HFF-Myc (cell line): ENCODE data around the gene MIS12.
A peak's percentile ranks its signal among the peaks of the same experiment; 100 is the strongest.

ENCODE experiments used
- DNase-seq: peaks from one replicate; pipeline ENCODE4 v3.0.0-alpha.2; 2011; ENCODE audit warnings: low read depth; ENCODE audit errors: extremely low read depth
- H3K4me3 ChIP-seq: replicated peaks from 2 replicates; pipeline ENCODE4 v1.5.1; 2011; ENCODE audit warnings: low read depth, mild to moderate bottlenecking, control low read depth, low read length
- TF ChIP-seq, protein P1 (sequence below): IDR thresholded peaks from 2 replicates; pipeline ENCODE4 v1.5.1; 2012; ENCODE audit warnings: mild to moderate bottlenecking, low read depth, low read length, control low read depth; ENCODE audit errors: missing control alignments

MIS12 gene

GRCh38 chr17:5516060-5516792 lies 29.9 kb downstream of the MIS12 start:
- TF ChIP-seq, protein P1, sequence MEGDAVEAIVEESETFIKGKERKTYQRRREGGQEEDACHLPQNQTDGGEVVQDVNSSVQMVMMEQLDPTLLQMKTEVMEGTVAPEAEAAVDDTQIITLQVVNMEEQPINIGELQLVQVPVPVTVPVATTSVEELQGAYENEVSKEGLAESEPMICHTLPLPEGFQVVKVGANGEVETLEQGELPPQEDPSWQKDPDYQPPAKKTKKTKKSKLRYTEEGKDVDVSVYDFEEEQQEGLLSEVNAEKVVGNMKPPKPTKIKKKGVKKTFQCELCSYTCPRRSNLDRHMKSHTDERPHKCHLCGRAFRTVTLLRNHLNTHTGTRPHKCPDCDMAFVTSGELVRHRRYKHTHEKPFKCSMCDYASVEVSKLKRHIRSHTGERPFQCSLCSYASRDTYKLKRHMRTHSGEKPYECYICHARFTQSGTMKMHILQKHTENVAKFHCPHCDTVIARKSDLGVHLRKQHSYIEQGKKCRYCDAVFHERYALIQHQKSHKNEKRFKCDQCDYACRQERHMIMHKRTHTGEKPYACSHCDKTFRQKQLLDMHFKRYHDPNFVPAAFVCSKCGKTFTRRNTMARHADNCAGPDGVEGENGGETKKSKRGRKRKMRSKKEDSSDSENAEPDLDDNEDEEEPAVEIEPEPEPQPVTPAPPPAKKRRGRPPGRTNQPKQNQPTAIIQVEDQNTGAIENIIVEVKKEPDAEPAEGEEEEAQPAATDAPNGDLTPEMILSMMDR = no peak
- no peak overlapping the region for H3K4me3 ChIP-seq

DNA sequence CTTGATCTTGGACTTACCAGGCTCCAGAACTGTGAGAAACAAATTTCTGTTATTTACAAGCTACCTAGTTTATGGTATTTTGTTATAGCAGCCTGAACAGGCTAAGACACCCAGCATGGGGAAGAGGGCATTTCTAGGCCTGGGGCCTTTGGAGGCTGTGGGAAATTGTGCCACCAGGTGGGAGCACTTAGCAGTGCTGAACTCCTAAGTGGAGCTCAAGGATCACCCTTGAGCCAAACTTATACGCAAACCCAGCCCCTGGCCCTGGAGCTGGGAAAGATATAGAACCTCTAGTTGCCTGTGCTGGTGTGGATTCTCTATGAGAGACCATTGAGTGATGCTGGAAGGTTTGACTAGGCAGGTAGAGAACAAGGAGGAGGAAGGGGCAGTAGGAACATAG lies 36.1 kb downstream of the MIS12 start:
- DNase-seq = no peak
- TF ChIP-seq, protein P1 = no peak
- H3K4me3 ChIP-seq = no peak overlapping the region

More at GRCh38 chr17:5516060-5516792, 29.9 kb downstream of the MIS12 start:
- peak; percentile 83 for DNase-seq

DNA sequence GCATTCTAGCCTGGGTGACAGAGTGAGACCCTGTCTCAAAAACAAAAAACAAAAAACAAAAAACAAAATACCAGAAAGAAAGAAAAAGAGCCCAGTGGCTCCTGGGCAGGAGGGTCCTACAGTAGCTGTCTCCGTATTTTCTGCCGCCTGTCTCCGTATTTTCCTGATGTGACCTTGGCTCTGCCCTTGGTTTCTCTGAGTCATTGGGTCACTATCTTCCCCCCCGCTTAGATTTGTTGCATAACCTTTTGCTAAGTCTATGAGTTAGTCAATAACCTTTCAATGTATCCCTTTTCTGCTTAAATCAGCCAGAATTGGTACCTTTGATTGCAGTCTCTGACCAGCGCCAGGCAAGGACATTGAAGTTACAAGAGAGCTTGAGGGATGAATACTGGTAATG lies 36.9 kb downstream of the MIS12 start:
- no peak for DNase-seq
- no peak overlapping the region for H3K4me3 ChIP-seq
- TF ChIP-seq, protein P1 = no peak

DNA sequence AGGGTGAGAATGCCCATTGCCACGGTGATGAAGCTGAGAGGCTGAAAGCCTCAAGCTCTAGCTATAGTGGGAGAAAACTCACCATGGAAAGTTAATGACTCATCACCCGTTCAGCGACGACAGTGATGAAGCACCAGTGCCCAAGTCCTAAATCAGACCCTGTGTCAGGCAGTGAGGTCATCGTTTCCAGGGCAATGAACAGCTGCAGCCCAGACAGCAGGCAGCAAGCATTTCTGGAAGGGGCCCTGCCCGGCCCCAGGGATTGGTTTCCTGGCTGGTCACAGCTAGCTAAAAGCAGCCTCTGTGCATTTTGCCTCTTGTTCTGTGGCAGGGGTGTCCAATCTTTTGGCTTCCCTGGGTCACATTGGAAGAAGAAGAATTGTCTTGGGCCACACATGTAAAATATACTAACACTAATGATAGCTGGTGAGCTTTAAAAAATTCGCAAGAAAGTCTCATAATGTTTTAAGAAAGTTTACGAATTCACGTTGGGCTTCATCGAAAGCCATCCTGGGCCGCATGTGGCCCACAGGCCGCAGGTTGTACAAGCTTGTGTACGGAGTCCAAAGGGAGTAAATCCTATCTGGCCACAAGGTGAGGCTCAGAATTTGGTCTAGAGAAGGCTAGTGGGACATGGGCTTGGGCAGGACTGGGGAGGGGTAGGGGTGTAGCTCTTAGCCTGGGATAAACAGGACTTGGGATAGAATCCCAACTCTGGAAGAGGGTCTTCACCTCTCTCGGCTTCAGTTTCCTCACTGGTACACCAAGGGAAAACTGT lies 40.6 kb downstream of the MIS12 start:
- peak; percentile 96 for DNase-seq

DNA sequence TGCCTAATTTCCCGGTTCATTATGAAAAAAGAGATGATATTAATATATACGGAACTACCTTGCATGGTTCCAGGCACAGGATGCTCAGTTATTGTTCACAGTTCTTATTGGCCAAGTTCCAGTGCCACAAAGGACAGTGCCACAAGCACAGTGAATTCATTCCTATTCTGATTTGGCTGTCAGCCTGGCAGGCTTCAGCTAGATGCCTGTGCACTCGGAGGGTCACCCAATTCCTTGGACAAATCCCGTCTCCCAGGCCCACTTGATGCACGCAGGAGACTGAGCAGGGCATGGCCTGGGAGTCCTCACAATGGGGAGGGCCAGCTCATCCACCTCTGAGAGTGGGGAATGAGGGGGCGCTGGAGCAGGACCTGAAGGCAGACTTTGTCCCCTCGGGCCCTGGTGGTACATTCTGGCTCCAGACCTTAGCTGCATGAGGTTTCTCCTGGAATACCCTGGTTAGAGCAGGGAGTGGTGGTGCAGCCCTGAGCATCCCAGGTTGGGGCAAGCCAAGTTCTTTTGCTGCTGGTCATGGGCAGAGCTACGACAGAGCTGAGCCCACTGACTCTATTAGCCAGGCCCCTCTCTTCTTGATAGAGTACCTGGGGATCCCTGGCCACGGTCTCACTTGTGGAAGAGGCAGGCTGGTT lies 41.4 kb downstream of the MIS12 start:
- TF ChIP-seq, protein P1 = no peak
- no peak overlapping the region for H3K4me3 ChIP-seq

More for the DNA sequence above, 40.6 kb downstream of the MIS12 start:
- no peak overlapping the region for H3K4me3 ChIP-seq
- TF ChIP-seq, protein P1 = no peak

GRCh38 chr17:5530265-5531084 lies 44.1 kb downstream of the MIS12 start:
- DNase-seq = no peak
- TF ChIP-seq, protein P1 = no peak
- no peak overlapping the region for H3K4me3 ChIP-seq

More for the DNA sequence above, 41.4 kb downstream of the MIS12 start:
- no peak for DNase-seq
